Right lobe of liver (tissue), 4 donors: ENCODE measurements around the gene VWA7.

ENCODE experiments used
- POLR2A ChIP-seq: fragments of 450-650 bp; IDR thresholded peaks from one replicate; pipeline ENCODE4 v1.6.1; 2017; ENCODE audit warnings: antibody characterized with exemption, mild to moderate bottlenecking
- TF ChIP-seq, protein P1 (sequence below), 4 donors: fragments of 200-600 bp in 3 of 4; fragments of 450-650 bp in 1 of 4; IDR thresholded peaks; one replicate each; pipeline versions ENCODE4 v1.5.1 to v1.8.0; 2016 to 2022; ENCODE audit warnings: antibody characterized with exemption in 4 of 4, mild to moderate bottlenecking in 2 of 4
- donor health status: DM: no; HTN: no; CAD: no.
- donor health status: DM: no; HTN: no; CAD: no.
- donor health status: DM: no; HTN: yes; CAD: no.

DNA sequence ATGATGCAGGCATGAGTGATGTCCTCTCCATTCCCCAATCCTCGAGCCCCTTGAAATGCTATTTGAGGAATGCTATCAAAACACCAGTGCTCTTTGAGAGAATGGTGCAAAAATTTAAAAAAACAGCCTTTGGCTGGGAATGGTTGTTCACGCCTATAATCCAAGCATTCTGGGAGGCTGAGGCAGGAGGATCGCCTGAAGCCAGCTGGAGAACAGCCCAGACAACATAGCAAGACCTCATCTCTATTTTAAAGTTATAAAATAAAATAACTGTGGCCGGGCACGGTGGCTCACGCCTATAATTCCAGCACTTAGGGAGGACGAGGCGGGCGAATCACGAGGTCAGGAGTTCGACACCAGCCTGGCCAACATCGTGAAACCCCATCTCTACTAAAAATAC lies 22.7 kb upstream of the VWA7 start:
- TF ChIP-seq, protein P1, sequence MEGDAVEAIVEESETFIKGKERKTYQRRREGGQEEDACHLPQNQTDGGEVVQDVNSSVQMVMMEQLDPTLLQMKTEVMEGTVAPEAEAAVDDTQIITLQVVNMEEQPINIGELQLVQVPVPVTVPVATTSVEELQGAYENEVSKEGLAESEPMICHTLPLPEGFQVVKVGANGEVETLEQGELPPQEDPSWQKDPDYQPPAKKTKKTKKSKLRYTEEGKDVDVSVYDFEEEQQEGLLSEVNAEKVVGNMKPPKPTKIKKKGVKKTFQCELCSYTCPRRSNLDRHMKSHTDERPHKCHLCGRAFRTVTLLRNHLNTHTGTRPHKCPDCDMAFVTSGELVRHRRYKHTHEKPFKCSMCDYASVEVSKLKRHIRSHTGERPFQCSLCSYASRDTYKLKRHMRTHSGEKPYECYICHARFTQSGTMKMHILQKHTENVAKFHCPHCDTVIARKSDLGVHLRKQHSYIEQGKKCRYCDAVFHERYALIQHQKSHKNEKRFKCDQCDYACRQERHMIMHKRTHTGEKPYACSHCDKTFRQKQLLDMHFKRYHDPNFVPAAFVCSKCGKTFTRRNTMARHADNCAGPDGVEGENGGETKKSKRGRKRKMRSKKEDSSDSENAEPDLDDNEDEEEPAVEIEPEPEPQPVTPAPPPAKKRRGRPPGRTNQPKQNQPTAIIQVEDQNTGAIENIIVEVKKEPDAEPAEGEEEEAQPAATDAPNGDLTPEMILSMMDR (IDR thresholded peaks at IDR 0.05) = no peak
- TF ChIP-seq POLR2A = no peak
